HepG2 (cell line): Measurements from ENCODE around the gene LRP1-AS. TPM values are rescaled to one million over a fixed set of nuclear protein-coding genes. Genes with fewer than 3 reads are reported as not detected.
A peak's percentile ranks its signal among the peaks of the same experiment; 100 is the strongest.

ENCODE experiments used
- LCORL ChIP-seq, 2 experiments: fragments of 450-650 bp in 1 of 2; sonication (generic) in 1 of 2; formaldehyde crosslinking in 1 of 2; IDR thresholded peaks; 2 replicates each; pipeline versions ENCODE4 v1.5.0 to v1.6.1; 2017 to 2020; ENCODE audit warnings: antibody characterized with exemption in 1 of 2, missing genetic modification reagents in 1 of 2
- MAZ ChIP-seq, 2 experiments: sonication (generic) in 1 of 2; formaldehyde crosslinking in 1 of 2; IDR thresholded peaks; 2 replicates each; pipeline versions ENCODE4 v1.5.0 to v1.6.1; 2012 to 2020; ENCODE audit warnings: low read depth in 2 of 2, mild to moderate bottlenecking in 2 of 2, borderline replicate concordance in 1 of 2, improper control_type of control experiment in 1 of 2, low read length in 1 of 2, missing genetic modification reagents in 1 of 2, moderate library complexity in 1 of 2
- NBN ChIP-seq: fragments of 450-650 bp; conservative IDR thresholded peaks from 2 replicates; pipeline ENCODE4 v1.6.1; 2017
- PAF1 ChIP-seq: IDR thresholded peaks from 2 replicates; pipeline ENCODE4 v1.6.1; 2016; ENCODE audit warnings: missing genetic modification reagents, missing compliant biosample characterization
- SMAD3 ChIP-seq: sonication (generic); formaldehyde crosslinking; IDR thresholded peaks from 2 replicates; pipeline ENCODE4 v1.4.0; 2020; ENCODE audit warnings: missing genetic modification reagents
- SNRNP70 ChIP-seq: fragments of 200-400 bp; formaldehyde crosslinking; IDR thresholded peaks from 2 replicates; pipeline ENCODE4 v1.6.1; 2017; ENCODE audit warnings: mild to moderate bottlenecking, low read depth, low read length, moderate library complexity
- SP1 ChIP-seq, 2 experiments: fragments of 450-650 bp in 1 of 2; sonication (generic) in 1 of 2; formaldehyde crosslinking in 1 of 2; IDR thresholded peaks; 2 replicates each; pipeline versions ENCODE4 v1.4.0 to v1.6.1; 2016 to 2020; ENCODE audit warnings: missing genetic modification reagents in 1 of 2
- THYN1 ChIP-seq: sonication (generic); formaldehyde crosslinking; IDR thresholded peaks from 2 replicates; pipeline ENCODE4 v1.8.1; 2023; ENCODE audit warnings: low read depth, mild to moderate bottlenecking, moderate library complexity, missing genetic modification reagents, borderline replicate concordance
- U2AF2 ChIP-seq: fragments of 200-400 bp; formaldehyde crosslinking; IDR thresholded peaks from 2 replicates; pipeline ENCODE4 v1.6.1; 2017; ENCODE audit warnings: low read depth, mild to moderate bottlenecking, low read length
- ZBTB3 ChIP-seq: sonication (generic); formaldehyde crosslinking; IDR thresholded peaks from 2 replicates; pipeline ENCODE4 v1.4.0; 2020; ENCODE audit warnings: low read depth, mild to moderate bottlenecking, moderate library complexity, missing genetic modification reagents, borderline replicate concordance
- ZMYM3 ChIP-seq: sonication (generic); formaldehyde crosslinking; IDR thresholded peaks from 2 replicates; pipeline ENCODE4 v1.5.1; 2020; ENCODE audit warnings: mild to moderate bottlenecking, missing genetic modification reagents
- ZNF143 ChIP-seq: sonication (generic); formaldehyde crosslinking; IDR thresholded peaks from 2 replicates; pipeline ENCODE4 v1.4.0; 2020; ENCODE audit warnings: missing genetic modification reagents
- ZNF251 ChIP-seq: sonication (generic); formaldehyde crosslinking; IDR thresholded peaks from 2 replicates; pipeline ENCODE4 v1.9.0; 2021; ENCODE audit warnings: mild to moderate bottlenecking, missing genetic modification reagents
- ZNF382 ChIP-seq: sonication (generic); formaldehyde crosslinking; IDR thresholded peaks from 2 replicates; pipeline ENCODE4 v1.5.0; 2020; ENCODE audit warnings: missing genetic modification reagents, mild to moderate bottlenecking, borderline replicate concordance
- ZSCAN29 ChIP-seq: sonication (generic); formaldehyde crosslinking; conservative IDR thresholded peaks from 2 replicates; pipeline ENCODE4 v1.4.0; 2020; ENCODE audit warnings: mild to moderate bottlenecking, missing genetic modification reagents
- polyA plus RNA-seq, 8 experiments: library from polyadenylated mRNA; depleted of rRNA in 3 of 8; stranded (reverse) in 7 of 8; unstranded in 1 of 8; fragments of >200 nt; fragmentation: Illumina TruSeq in 4 of 8; extraction: Trizol in 4 of 8; gene quantifications; 2 replicates each; pipeline versions ENCODE4 v1.2.1 to v1.2.3, GENCODE V29; 2011 to 2016; ENCODE audit warnings: low read depth in 4 of 8, missing spikeins in 1 of 8, mixed read lengths in 1 of 8; ENCODE audit not compliant: insufficient read depth in 1 of 8
- total RNA-seq, 5 experiments: library from RNA; depleted of rRNA; stranded (reverse); fragments of >200 nt; fragmentation: Illumina TruSeq; extraction: Trizol; gene quantifications; 2 replicates each; pipeline ENCODE4 v1.2.3, GENCODE V29; 2016; ENCODE audit warnings: low read depth in 1 of 5
- TF ChIP-seq, protein P1 (sequence below): sonication (generic); formaldehyde crosslinking; conservative IDR thresholded peaks from 2 replicates; pipeline ENCODE4 v1.8.0; 2022; ENCODE audit warnings: low read depth, missing genetic modification reagents
- TF ChIP-seq, protein P2 (sequence below): sonication (generic); formaldehyde crosslinking; IDR thresholded peaks from 2 replicates; pipeline ENCODE4 v1.8.0; 2022; ENCODE audit warnings: missing genetic modification reagents, mild to moderate bottlenecking, borderline replicate concordance
- TF ChIP-seq, protein P3 (sequence below): IDR thresholded peaks from 2 replicates; pipeline ENCODE4 v1.6.1; 2016; ENCODE audit warnings: mild to moderate bottlenecking
- TF ChIP-seq, protein P4 (sequence below): sonication (generic); formaldehyde crosslinking; IDR thresholded peaks from 2 replicates; pipeline ENCODE4 v1.4.0; 2020; ENCODE audit warnings: missing genetic modification reagents, borderline replicate concordance
- TF ChIP-seq, protein P5 (sequence below): sonication (generic); formaldehyde crosslinking; IDR thresholded peaks from 2 replicates; pipeline ENCODE4 v1.8.1; 2023; ENCODE audit warnings: missing genetic modification reagents, mild to moderate bottlenecking, borderline replicate concordance
- TF ChIP-seq, protein P6 (sequence below): IDR thresholded peaks from 2 replicates; pipeline ENCODE4 v1.6.1; 2016; ENCODE audit warnings: mild to moderate bottlenecking, missing biosample characterization, missing genetic modification reagents

The LRP1-AS gene
- total and polyA plus RNA-seq, 2 of the 13 experiments (the other 11 are each of a cell fraction or from before 2014, with no cell fraction given), result 0.20 TPM; not detected in 1

DNA sequence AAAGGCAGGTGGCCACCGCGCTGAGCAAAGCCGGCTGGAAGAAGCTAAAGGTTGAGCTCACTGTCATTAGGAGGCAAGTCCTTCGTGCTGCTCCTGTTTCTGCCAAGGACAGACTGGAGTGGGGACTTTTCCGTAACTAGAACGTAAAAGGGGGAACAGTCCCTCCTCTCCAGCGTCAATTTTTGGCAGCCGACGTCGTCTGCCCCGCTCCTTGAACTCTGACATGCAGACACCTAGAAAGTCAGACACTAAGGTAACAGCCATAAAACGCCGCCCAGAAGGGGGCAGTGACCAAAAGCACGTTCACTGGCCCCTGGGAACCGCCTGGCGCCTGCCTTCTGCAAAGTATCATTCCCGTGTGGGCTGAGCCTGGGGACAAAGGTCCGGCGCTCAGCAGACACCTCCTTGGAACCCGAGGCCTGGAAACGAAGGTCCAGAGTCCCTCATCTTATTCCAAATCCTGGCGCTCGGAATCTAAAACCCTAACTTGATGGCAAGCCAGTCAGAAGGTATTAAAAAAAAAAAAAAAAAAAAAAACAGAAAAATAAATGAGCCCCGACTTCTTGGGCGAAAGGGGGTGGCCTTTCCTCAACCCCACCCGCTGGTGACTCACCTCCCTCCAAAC, 20.2 kb downstream of the LRP1-AS start (continued):
- TF ChIP-seq, protein P1, sequence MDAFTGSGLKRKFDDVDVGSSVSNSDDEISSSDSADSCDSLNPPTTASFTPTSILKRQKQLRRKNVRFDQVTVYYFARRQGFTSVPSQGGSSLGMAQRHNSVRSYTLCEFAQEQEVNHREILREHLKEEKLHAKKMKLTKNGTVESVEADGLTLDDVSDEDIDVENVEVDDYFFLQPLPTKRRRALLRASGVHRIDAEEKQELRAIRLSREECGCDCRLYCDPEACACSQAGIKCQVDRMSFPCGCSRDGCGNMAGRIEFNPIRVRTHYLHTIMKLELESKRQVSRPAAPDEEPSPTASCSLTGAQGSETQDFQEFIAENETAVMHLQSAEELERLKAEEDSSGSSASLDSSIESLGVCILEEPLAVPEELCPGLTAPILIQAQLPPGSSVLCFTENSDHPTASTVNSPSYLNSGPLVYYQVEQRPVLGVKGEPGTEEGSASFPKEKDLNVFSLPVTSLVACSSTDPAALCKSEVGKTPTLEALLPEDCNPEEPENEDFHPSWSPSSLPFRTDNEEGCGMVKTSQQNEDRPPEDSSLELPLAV (CRISPR knock-in tag), result no peak
- TF ChIP-seq NBN, result no peak
- TF ChIP-seq, protein P2, sequence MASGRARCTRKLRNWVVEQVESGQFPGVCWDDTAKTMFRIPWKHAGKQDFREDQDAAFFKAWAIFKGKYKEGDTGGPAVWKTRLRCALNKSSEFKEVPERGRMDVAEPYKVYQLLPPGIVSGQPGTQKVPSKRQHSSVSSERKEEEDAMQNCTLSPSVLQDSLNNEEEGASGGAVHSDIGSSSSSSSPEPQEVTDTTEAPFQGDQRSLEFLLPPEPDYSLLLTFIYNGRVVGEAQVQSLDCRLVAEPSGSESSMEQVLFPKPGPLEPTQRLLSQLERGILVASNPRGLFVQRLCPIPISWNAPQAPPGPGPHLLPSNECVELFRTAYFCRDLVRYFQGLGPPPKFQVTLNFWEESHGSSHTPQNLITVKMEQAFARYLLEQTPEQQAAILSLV (CRISPR knock-in tag), result peak; percentile 69; the same call in 1 of the 2 replicates
- TF ChIP-seq THYN1 (CRISPR knock-in tag), result no peak
- TF ChIP-seq, protein P3, sequence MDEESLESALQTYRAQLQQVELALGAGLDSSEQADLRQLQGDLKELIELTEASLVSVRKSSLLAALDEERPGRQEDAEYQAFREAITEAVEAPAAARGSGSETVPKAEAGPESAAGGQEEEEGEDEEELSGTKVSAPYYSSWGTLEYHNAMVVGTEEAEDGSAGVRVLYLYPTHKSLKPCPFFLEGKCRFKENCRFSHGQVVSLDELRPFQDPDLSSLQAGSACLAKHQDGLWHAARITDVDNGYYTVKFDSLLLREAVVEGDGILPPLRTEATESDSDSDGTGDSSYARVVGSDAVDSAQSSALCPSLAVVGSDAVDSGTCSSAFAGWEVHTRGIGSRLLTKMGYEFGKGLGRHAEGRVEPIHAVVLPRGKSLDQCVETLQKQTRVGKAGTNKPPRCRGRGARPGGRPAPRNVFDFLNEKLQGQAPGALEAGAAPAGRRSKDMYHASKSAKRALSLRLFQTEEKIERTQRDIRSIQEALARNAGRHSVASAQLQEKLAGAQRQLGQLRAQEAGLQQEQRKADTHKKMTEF (CRISPR knock-in tag), result no peak
- no peak for TF ChIP-seq PAF1 (CRISPR knock-in tag)
- no peak; the same call in 1 of the 2 replicates for TF ChIP-seq ZMYM3
- TF ChIP-seq ZNF382 (CRISPR knock-in tag), result no peak
- no peak for TF ChIP-seq SNRNP70
- TF ChIP-seq U2AF2, result no peak
- no peak for TF ChIP-seq LCORL (IDR thresholded peaks at IDR 0.05)
- peak; percentile 73 for TF ChIP-seq LCORL (CRISPR knock-in tag; IDR thresholded peaks at IDR 0.05)
- TF ChIP-seq, protein P4, sequence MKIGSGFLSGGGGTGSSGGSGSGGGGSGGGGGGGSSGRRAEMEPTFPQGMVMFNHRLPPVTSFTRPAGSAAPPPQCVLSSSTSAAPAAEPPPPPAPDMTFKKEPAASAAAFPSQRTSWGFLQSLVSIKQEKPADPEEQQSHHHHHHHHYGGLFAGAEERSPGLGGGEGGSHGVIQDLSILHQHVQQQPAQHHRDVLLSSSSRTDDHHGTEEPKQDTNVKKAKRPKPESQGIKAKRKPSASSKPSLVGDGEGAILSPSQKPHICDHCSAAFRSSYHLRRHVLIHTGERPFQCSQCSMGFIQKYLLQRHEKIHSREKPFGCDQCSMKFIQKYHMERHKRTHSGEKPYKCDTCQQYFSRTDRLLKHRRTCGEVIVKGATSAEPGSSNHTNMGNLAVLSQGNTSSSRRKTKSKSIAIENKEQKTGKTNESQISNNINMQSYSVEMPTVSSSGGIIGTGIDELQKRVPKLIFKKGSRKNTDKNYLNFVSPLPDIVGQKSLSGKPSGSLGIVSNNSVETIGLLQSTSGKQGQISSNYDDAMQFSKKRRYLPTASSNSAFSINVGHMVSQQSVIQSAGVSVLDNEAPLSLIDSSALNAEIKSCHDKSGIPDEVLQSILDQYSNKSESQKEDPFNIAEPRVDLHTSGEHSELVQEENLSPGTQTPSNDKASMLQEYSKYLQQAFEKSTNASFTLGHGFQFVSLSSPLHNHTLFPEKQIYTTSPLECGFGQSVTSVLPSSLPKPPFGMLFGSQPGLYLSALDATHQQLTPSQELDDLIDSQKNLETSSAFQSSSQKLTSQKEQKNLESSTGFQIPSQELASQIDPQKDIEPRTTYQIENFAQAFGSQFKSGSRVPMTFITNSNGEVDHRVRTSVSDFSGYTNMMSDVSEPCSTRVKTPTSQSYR, result no peak
- TF ChIP-seq, protein P5, sequence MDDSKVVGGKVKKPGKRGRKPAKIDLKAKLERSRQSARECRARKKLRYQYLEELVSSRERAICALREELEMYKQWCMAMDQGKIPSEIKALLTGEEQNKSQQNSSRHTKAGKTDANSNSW (CRISPR knock-in tag), result no peak
- TF ChIP-seq ZNF143 (CRISPR knock-in tag), result no peak; the same call in 1 of the 2 replicates
- 0 out of 2 replicates have a peak, but pooled peaks have one; percentile 20 for TF ChIP-seq ZBTB3 (CRISPR knock-in tag)
- no peak for TF ChIP-seq ZNF251
- TF ChIP-seq SMAD3, result peak; percentile 65; the same call in 1 of the 2 replicates
- TF ChIP-seq, protein P6, sequence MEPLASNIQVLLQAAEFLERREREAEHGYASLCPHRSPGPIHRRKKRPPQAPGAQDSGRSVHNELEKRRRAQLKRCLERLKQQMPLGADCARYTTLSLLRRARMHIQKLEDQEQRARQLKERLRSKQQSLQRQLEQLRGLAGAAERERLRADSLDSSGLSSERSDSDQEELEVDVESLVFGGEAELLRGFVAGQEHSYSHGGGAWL (CRISPR knock-in tag), result 0 out of 2 replicates have a peak, but pooled peaks have one; percentile 6
- TF ChIP-seq MAZ (IDR thresholded peaks at IDR 0.05; ENCODE audit: borderline replicate concordance, low read depth, low read length), result no peak
- peak; percentile 41; the same call in 1 of the 2 replicates for TF ChIP-seq MAZ (CRISPR knock-in tag; IDR thresholded peaks at IDR 0.05; ENCODE audit: low read depth)
- no peak for TF ChIP-seq ZSCAN29
- no peak for TF ChIP-seq SP1 (IDR thresholded peaks at IDR 0.05)
- TF ChIP-seq SP1 (CRISPR knock-in tag; IDR thresholded peaks at IDR 0.05), result no peak
